Measurements from ENCODE around the gene LRRC4C. TPM values are rescaled to one million over a fixed set of nuclear protein-coding genes. Genes with fewer than 3 reads are reported as not detected.
A peak's percentile ranks its signal among the peaks of the same experiment; 100 is the strongest.

Gene LRRC4C
- total RNA-seq, 1 experiment from 2014 or later = 0.13 TPM

DNA sequence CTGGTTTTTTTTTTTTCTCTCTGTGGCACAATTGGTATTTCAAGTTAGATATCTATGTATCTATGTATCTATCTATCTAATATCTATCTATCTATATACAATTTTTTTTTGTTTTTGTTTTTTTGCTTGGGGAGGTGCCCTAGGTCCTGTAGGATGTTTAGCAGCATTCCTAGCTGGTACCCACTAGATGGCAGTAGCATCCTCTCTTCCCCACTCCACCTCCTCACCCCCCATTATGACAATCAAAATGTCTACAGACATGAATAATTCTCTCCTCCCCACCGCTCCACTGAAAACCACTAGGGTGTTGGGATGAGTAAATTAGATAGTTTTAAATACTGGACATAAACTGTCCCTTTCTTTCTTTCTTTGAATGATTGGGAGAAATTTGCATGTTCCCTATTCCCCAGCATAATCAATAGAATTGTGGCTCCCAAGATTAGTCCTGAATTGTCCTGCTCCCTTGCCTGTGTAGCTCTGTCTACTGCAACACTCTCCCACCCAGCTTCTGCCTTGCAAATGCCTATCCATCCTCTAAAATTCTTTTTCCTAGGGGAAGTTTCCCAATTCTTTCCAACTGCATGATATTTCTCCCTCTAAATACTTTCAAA lies 1152.4 kb downstream of the LRRC4C start:
- Histone ChIP-seq H2BK12ac (ENCODE audit: insufficient read length, low read depth, low read length) (no peak overlapping the region), H3K79me2 (ENCODE audit: insufficient read depth, low read length) (no peaks in the 10 kb centered on the region), H3K27me3 (ENCODE audit: insufficient read depth, low read length) (no peaks in the 10 kb centered on the region), H3K4ac (ENCODE audit: low read depth, low read length) (no peak overlapping the region), H3K56ac (ENCODE audit: insufficient read length, low read depth, low read length) (no peak overlapping the region), H4K5ac (ENCODE audit: insufficient read length, low read depth, low read length) (no peak overlapping the region), H2AK5ac (ENCODE audit: insufficient read length, low read length) (no peak overlapping the region), H4K8ac (replicated peaks; ENCODE audit: insufficient read length, low read depth, low read length) (no peak overlapping the region), H2BK20ac (ENCODE audit: low read depth, low read length, poor library complexity, severe bottlenecking) (no peak overlapping the region), H2BK120ac (ENCODE audit: low read depth, low read length, poor library complexity, severe bottlenecking) (no peak overlapping the region), H4K20me1 (ENCODE audit: control insufficient read depth, insufficient read depth, insufficient read length) (no peaks in the 10 kb centered on the region), H2BK5ac (ENCODE audit: insufficient read length, low read length) (no peak overlapping the region), H4K91ac (ENCODE audit: insufficient read length, low read depth, low read length) (no peak overlapping the region), H3K23ac (ENCODE audit: insufficient read length, low read depth, low read length) (no peak overlapping the region), H3K14ac (ENCODE audit: insufficient read depth, low read length) (no peak overlapping the region), H3K18ac (ENCODE audit: insufficient read length, low read depth, low read length) (no peak overlapping the region), H2BK15ac (ENCODE audit: low read depth, low read length) (no peak overlapping the region), H3K9me3 (ENCODE audit: control insufficient read depth, low read depth, low read length) (no peaks in the 10 kb centered on the region), H3K79me1 (ENCODE audit: insufficient read depth, low read depth, low read length, poor library complexity, severe bottlenecking) (no peaks in the 10 kb centered on the region), H3K27ac (ENCODE audit: insufficient read length, low read depth, low read length) (no peak overlapping the region), H3K23me2 (ENCODE audit: insufficient read length, low read depth, low read length, poor library complexity, severe bottlenecking) (no peaks in the 10 kb centered on the region), H3T11ph (ENCODE audit: low read length) (no peak overlapping the region), H3K4me1 (ENCODE audit: insufficient read depth, low read length) (no peaks in the 10 kb centered on the region), H3K9ac (ENCODE audit: extremely low read depth, insufficient read length, low read length) (no peak overlapping the region), H3K4me2 (ENCODE audit: insufficient read depth, insufficient read length, low read length) (no peak overlapping the region), H2AFZ (ENCODE audit: low read length) (no peak overlapping the region)
- Mint-ChIP-seq H3K27ac (no peak overlapping the region), H3K4me3 (no peak overlapping the region; a peak in 1 of 5 replicates), H3K4me1 (peaks cover 0 to 2% of the 10 kb centered on the region in 2 experiments; a peak in 1 of 4 replicates), H3K27me3 (ENCODE audit: low read depth) (no peaks in the 10 kb centered on the region; the same call in 1 of the 2 replicates), H3K9me3 (no peaks in the 10 kb centered on the region), H3K36me3 (ENCODE audit: insufficient read depth in 1 of 3, low read depth in 3 of 3) (no peaks in the 10 kb centered on the region)
- no CpG with 5 or more reads among the region's 1 CpG for WGBS (ENCODE audit: extremely low coverage, insufficient read length, low lambda C conversion rate)
- DNase-seq = no peak
- TF ChIP-seq, protein P1, sequence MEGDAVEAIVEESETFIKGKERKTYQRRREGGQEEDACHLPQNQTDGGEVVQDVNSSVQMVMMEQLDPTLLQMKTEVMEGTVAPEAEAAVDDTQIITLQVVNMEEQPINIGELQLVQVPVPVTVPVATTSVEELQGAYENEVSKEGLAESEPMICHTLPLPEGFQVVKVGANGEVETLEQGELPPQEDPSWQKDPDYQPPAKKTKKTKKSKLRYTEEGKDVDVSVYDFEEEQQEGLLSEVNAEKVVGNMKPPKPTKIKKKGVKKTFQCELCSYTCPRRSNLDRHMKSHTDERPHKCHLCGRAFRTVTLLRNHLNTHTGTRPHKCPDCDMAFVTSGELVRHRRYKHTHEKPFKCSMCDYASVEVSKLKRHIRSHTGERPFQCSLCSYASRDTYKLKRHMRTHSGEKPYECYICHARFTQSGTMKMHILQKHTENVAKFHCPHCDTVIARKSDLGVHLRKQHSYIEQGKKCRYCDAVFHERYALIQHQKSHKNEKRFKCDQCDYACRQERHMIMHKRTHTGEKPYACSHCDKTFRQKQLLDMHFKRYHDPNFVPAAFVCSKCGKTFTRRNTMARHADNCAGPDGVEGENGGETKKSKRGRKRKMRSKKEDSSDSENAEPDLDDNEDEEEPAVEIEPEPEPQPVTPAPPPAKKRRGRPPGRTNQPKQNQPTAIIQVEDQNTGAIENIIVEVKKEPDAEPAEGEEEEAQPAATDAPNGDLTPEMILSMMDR (conservative IDR thresholded peaks at IDR 0.05) = peak; percentile 82

All from H9 (cell line).